GM18505 (cell line): ENCODE results near the gene KLHL2.

ENCODE experiments used
- ATAC-seq: cut with Tn5 transposase; IDR thresholded peaks from one replicate; pipeline ENCODE4 v1.9.1; 2021; ENCODE audit not compliant: unreplicated experiment
- POLR2A ChIP-seq: IDR thresholded peaks from 4 replicates; pipeline ENCODE4 v1.6.1; 2011; ENCODE audit warnings: borderline replicate concordance; ENCODE audit not compliant: insufficient read depth, insufficient read length; ENCODE audit errors: extremely low read depth

The KLHL2 gene

DNA sequence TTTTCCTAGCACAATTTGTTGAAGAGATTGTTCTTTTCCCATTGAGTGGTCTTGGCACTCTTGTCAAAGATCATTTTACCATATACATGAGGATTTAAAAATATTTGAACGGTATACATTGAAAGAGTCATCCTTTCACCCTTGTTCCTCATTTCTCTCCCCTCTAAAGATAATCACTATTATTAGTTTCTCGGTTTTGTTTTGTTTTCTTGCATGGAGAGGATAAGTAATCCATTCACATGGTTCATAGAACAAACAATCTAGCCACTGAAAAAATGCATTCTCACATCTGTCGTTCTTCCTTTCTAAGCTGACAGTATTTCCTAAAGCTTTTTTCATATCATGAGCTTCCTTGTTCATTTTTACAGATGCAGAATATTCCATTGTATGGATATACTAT is 80.9 kb downstream of the KLHL2 start:
- no peak for ATAC-seq
- TF ChIP-seq POLR2A: no peak

GRCh38 chr4:165288639-165289422 is 81.5 kb downstream of the KLHL2 start:
- ATAC-seq: no peak
- no peak for TF ChIP-seq POLR2A

GRCh38 chr4:165289423-165289785 is 82.0 kb downstream of the KLHL2 start:
- no peak for ATAC-seq
- TF ChIP-seq POLR2A: no peak

DNA sequence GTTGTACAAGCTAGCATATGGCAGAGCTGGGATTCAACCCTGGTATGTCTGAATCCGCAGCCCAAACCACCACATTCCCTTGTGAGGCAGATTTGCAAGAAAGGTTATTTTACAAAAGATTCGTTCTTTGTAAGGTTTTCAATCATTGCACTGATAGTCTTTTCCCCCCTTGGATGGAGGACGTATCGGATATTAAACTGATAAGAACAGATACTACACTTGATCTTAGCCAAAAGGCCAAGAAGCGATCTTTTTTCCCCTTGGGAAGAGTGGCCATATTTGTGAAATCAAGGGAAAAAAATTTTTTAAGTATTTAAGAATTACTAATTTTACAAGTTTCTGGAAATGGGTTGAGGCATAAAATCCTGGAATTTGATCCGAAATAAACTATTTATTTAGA is 85.7 kb downstream of the KLHL2 start:
- TF ChIP-seq POLR2A: no peak
- no peak for ATAC-seq

GRCh38 chr4:165293927-165294649 is 86.7 kb downstream of the KLHL2 start:
- no peak for TF ChIP-seq POLR2A
- ATAC-seq: no peak

DNA sequence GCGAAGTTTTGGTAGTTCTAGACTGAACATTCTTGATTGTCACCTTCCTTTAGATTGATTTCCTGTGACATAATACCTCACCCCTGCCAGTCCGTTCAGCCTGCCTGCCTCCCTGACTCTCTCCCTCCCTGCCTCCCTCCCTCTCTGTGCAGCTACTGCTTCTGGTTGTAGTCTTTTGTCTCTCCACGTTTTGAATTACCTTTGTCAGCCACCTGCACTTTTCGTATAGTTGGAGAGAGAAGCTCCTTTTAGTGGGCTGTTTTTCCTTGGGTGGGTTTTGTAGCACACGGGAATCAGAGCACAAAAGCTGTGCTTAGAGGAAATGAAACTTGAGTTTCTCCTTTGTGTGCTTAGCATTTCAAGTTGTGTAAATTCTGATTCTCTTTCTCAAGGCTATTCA is 87.5 kb downstream of the KLHL2 start:
- TF ChIP-seq POLR2A: no peak
- ATAC-seq: peak; percentile 96

DNA sequence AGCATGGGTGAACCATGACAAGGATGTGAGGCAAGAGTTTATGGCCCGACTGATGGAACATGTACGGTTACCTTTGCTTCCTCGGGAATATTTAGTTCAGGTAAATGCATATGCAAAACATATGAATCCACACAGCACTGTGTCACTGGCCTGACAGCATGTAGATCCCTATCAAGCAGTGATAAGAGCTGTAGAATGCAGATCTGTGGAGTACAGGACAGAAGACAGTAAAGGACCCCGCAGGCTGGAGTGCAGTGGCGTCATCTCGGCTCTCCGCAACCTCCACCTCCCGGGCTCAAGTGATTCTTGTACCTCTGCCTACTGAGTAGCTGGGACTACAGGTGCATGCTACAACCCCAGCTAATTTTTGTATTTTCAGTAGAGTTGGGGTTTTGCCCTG is 90.3 kb downstream of the KLHL2 start:
- no peak for TF ChIP-seq POLR2A
- no peak for ATAC-seq

DNA sequence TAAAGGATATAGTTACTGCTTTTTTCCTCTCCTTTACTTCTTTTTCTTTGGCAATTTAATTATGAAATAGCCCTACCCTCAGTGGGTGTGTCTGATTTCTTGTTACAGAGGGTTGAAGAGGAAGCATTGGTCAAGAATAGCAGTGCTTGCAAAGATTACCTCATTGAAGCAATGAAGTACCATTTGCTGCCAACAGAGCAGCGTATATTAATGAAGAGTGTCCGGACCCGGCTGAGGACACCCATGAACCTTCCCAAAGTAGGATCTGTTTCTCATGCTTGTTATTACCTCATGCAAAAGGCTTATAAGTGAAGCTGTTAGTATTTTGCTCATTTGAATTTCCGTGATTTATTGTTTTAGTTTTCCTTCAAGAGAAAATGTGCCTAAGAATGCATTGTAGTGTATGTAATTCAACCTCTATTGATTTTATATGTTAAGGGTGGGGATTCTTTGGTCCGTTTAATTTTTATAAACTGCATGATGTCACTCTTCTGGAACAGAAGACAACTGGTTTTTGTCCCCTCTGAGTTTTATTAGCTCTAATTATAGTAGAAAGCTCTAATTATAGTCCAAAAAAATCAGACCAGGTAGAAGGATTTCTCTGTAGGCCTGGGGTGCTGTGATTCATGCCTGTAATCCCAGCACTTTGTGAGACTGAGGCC is 92.2 kb downstream of the KLHL2 start:
- ATAC-seq: no peak

GRCh38 chr4:165301833-165302232 is 94.5 kb downstream of the KLHL2 start:
- ATAC-seq: peak; percentile 87
- TF ChIP-seq POLR2A: no peak

More for the DNA sequence above, 92.2 kb downstream of the KLHL2 start:
- no peak for TF ChIP-seq POLR2A

GRCh38 chr4:165302658-165303057 is 95.3 kb downstream of the KLHL2 start:
- no peak for TF ChIP-seq POLR2A
- no peak for ATAC-seq

- ATAC-seq: no peak
- no peak for TF ChIP-seq POLR2A
Observed at GRCh38 chr4:165308166-165308565, 100.8 kb downstream of the KLHL2 start.

DNA sequence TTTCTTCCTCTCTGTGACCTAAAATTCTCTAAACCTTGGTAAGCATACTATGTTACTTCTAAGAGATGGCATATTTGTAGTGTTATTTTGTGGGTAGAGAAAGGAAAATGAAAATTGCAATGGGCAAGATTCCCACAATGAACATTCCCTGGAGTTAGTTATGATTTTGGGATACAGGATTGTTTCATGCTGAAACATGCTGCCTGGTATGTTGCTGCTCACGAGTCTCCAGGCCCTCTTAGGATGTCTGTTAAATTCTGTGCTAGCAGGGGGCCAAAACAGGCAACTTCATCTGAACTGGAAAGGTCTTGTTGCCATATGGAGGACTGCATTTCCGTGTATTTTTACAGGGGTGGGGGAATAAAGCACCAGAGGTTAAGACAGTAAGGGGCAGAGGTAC is 101.2 kb downstream of the KLHL2 start:
- no peak for TF ChIP-seq POLR2A
- no peak for ATAC-seq

- ATAC-seq: no peak
Observed at GRCh38 chr4:165309456-165309855, 102.1 kb downstream of the KLHL2 start.

GRCh38 chr4:165312506-165312905 is 105.1 kb downstream of the KLHL2 start:
- no peak for TF ChIP-seq POLR2A
- no peak for ATAC-seq

More at GRCh38 chr4:165309456-165309855, 102.1 kb downstream of the KLHL2 start:
- no peak for TF ChIP-seq POLR2A

GRCh38 chr4:165319030-165319429 is 111.7 kb downstream of the KLHL2 start:
- no peak for TF ChIP-seq POLR2A
- ATAC-seq: no peak

- no peak for ATAC-seq
- TF ChIP-seq POLR2A: no peak
Observed at GRCh38 chr4:165319509-165319908, 112.1 kb downstream of the KLHL2 start.
